ENCODE results near the gene PDE2A. TPM values are rescaled to one million over a fixed set of nuclear protein-coding genes. Genes with fewer than 3 reads are reported as not detected.
A peak's percentile ranks its signal among the peaks of the same experiment; 100 is the strongest.

PDE2A gene
- total RNA-seq, 1 donor from 2014 or later, result 18.6 TPM

- no peak for DNase-seq (ENCODE audit: low read depth)
Observed at GRCh38 chr11:72592698-72593495, 81.3 kb downstream of the PDE2A start.

GRCh38 chr11:72591785-72592502 lies 82.3 kb downstream of the PDE2A start:
- no peak for DNase-seq (ENCODE audit: low read depth)

- DNase-seq (ENCODE audit: low read depth), result no peak
Observed at GRCh38 chr11:72591023-72591422, 83.2 kb downstream of the PDE2A start.

DNA sequence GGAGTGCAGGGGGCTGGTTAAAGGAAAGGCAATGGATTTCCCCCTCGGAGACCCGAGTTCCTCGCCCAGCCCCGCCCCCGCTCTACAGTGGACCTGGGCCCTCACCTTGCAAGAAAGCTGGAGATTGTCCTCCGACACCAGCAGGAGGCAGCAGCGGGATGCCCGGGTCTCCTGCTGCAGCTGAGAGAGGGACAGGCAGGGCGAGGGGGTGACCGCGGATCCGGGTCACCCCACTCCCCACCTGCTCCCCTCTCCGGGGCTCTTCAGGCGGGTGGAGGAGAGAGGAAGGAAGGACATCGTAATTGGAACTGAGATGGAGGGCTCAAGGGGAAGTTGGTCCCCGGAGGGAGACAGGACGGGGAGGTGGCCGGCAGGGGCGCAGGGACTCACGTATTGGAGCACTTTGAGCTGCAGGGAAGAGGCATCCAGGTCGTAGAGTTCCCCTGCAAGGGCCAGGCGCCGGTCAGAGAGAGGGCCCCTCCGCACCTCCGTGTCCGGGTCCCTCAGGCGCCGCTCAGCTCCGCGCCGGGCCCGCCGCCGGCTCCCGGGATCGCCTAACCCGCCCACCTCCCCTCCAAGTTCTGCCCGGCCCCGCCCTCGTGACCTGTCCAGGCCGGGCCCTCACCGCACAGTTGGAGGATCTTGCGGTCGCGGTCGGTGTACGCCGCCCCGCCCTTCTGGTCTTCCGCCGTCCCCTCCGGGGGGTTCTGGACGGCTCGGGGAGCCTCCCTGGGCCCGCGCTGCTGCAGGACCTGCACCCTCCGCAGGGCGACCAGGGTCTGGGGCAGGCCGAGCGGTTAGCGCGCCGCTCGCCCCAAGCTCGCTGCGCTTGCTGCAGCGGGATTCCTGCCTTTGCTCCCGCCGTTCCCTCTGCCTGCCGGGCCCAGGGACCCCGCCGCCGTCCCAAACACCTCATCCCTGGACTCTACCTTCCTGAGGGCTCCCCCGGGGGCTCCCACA lies 84.1 kb downstream of the PDE2A start:
- peak; percentile 34 for DNase-seq (ENCODE audit: low read depth)

GRCh38 chr11:72588421-72589410 lies 85.5 kb downstream of the PDE2A start:
- peak; percentile 42 for DNase-seq (ENCODE audit: low read depth)

DNA sequence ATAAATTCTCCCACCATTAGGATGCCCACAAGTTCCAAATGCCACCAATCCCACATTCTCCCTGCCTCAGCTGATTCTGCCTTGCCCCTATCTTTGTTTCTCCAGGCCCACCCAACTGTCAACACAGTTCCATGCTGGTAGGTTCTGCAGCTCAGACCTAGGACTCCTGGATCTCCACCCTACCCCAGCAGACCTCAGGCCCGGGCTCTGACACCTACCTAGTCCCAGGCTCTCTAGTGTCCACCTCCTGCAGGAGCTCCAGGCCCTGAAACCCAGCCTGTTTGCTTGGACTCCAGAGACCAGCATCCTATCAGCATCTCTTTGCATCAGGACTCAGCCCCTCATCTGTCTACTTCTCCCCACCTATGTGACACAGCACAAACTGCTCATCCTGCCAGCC lies 86.5 kb downstream of the PDE2A start:
- DNase-seq (ENCODE audit: low read depth), result no peak

DNA sequence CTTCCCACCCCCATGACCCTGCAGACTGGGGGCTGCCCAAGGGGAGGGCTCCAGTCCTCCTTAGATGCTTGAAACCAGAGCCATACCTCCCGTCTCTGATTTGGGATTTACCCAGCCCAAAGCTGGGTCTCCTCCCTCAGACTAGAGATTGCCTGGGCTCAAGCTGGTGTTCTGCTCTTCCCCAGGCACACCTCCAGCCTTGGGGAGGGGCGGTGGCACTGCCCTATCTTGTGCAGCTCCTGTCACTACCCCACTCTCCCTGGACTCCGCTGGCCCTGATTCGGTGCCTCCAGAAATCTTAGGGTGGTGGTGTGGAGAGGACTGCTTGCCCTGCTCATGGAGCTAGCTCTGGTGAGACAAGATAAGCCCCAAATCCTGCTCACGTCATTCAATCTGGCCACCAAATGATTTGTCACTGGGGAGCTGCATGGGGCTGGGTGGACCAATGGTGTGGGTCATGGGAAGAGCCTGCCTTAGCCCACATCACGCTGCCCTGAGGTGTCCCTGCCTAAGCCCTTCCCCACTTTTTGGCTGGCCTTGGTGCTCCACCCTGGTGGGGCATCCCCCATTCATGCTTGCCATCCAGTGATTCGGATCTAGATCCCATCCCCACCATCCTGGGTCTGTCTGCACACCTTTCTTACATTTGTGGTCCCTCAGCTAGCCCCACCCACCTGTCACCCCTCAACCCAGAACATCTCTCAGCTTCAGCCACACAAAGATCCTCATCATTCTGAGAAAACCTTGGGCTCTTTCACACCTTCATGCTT lies 87.7 kb downstream of the PDE2A start:
- DNase-seq (ENCODE audit: low read depth), result no peak

DNA sequence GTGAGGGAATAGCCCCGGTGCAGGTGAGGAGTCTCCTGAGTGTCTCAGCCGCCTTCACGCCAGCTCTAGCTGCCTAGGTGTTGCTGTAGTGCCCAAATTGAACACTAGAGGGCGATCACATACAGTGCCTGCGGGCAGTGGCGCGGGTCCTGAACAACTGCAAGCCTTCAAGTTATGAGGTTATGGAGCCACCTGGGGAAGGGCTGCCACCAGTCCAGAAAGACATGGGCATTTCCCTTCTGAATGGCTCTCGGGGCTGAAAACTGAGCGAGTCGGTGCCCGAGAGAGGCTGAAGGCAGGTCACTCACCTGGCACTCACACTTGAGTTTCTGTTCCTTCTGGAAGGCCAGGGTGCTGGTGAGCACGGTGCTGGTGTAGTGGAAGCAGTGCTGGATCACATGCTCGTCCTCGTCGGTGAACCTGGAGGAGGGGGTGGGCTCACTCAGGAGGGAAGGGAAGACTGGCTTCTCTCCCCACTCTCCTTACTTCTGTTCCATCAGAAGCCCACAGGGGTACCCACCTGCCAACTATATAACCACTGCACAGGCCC lies 88.4 kb downstream of the PDE2A start:
- peak; percentile 67 for DNase-seq (ENCODE audit: low read depth)

- no peak for DNase-seq (ENCODE audit: low read depth)
Observed at GRCh38 chr11:72584939-72585597, 89.2 kb downstream of the PDE2A start.

DNA sequence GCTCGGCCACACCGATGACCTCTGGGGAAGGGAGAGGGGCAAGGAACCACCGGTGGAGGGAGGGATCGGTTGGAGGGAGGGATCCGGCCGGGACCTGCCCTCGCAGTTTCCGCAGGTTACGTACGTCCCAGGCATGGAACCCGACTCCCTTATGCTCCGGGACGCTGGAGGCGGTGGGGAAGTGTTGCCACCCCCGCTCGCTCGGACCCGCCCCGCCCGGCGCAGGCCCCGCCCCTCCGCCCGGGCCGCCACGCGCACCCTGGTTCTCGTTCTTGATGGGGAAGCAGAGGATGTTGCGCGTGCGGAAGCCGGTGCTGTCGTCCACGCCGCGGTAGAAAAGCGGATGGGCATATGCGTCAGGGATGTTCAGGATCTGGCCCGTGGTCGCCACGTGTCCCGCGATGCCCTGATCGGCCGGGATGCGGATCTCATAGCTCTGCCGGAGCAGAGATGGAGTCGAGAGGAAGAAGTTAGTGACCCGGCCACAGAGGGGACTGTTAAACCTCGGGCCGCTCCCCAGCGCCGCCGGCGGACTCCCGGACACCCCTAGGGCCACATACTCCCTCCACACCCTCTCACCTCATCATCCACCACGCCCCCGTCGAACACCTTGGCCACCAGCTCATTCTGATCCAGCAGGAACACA lies 89.8 kb downstream of the PDE2A start:
- no peak for DNase-seq (ENCODE audit: low read depth)

DNA sequence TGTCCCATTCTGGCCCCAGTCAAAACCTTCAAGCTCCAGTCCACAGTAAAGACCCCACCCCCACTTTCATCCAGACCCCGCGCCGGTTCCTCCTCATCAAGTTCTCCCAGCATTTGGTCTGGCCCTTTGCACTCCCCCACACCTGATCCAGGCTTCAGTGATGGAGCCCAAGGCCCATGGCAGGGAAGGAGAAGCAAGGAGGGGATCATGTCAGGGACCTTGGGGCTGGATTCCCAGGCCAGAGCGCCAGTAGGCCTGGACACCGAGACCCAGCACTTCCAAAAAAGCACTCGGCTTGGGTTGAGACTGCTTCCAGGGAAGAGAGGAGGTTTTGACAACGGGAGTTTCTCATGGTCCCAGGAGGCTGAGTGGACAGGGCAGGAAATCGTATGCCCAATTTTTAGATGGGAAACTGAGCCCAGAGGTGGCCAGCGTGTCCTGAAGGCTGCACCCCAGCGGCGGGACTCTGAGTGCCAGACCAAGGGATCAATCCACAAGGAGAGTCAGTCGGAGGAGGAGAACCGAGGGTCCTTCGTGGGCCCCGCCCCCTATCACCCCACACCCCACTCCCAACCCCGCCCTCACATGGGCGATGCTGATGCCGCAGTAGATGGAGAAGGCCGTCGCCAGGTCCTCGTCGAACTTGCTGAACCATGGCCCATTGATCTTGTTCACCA lies 90.5 kb downstream of the PDE2A start:
- no peak for DNase-seq (ENCODE audit: low read depth)

DNA sequence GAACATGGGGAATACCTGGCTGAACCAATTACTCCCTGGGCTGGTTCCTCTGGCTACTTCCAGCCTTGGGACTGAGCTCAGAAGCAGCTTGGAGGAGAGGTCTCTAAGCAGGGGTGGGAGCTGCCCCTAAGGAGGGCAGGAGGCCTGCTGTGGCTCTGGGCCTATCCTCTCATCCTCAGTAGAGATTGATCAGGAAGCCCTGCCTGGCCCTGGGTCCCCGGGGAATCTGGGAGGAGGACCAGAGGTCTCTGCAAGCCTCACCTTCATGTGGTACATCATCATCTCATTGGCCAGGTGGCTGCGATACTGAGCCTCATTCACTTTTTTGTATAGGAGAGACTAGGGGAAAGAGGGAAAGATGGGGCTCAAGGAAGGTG lies 91.1 kb downstream of the PDE2A start:
- DNase-seq (ENCODE audit: low read depth), result no peak

DNA sequence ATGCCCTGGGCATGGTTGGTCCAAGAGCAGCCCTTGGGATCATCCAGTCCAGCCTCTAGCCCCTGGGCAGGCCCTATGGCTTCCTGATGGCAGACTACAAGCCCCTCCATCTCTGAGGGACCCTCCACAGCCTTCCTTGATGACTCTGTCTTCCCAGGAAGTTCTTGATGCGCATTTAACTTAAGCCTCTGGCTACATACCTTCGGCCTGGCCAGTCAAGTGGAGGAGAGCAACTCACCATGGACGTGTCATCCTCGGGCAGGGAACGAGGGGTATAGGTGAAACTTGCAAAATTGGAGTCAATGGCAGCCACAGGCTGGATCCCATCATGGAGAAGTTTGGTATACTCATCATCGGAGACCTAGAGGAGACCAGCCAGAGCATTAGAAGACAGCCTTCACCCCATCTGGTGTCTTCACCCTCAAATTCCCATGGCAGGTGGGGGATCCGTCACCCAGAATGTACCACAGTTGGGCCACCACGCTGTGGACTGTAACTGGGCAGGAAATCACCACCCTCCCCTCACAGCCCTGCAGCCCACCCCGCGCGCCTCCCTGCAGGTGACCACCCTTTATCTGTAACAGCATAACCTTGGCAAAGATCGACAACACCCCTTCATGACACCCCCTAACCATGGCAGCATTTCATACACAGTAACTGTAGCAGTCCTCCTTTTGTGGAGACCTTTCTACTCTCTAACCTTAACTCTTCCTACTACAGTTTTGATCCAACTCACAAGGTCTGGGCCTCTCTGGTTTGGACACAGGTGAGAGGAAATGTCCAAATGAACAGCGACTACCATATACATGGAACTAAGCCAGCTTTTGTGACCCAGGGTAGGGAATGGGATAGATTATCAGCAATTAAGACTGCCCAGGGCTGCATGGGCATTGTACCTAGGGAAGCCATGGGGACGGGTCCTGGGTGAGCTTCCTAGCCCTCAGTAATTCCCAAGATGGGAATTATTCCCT lies 91.7 kb downstream of the PDE2A start:
- DNase-seq (ENCODE audit: low read depth), result no peak

DNA sequence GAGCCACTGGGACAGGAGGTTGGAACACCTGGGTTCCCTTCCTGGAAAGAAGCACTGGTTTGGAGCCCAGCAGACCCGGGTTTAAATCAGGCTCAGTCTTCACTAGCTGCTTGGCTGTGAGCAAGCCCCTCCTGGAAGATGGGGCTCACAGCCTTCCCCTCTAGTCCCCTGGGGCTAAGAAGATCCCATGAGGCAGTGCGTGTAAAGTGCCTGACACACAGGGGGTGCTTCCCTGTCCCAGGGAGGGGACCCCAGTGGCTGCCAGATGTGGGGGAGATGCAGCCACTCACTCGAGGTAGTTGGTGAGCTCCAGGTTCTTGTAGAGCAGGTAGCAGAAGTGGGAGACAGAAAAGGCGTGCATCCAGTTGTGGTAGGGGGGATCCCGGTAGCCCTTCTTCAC lies 93.2 kb downstream of the PDE2A start:
- no peak for DNase-seq (ENCODE audit: low read depth)

DNA sequence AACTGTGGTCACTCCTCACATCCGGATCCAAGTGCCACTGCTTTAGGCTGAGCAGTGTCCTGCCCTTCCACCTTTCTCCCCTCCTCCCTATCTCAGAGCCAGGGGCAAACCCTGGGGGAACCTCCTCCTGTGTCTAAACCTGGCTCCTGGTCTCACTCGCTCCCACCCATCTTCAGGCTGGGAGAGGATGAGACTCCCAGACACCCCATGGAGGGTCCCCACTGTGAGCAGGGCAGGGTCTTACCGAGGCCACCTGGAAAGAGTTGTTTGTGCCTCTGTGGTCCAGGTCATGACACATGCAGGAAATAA lies 93.6 kb downstream of the PDE2A start:
- DNase-seq (ENCODE audit: low read depth), result no peak

GRCh38 chr11:72579816-72580641 lies 94.2 kb downstream of the PDE2A start:
- DNase-seq (ENCODE audit: low read depth), result no peak

All from myocyte (in vitro differentiated cells).